NOMO-1 treated with dmso at 0.1 percent for 144 hours (cell line): Measurements from ENCODE around the gene TGFB2.

Experiments
- DNase-seq: peaks from one replicate; lab custom pipeline; 2025; ENCODE audit not compliant: unreplicated experiment; lab: John Stamatoyannopoulos, UW

Gene TGFB2

GRCh38 chr1:218383681-218384080, 38.5 kb downstream of the TGFB2 start:
- DNase-seq = no peak

- no peak for DNase-seq
These were observed 39.5 kb downstream of the TGFB2 start for GRCh38 chr1:218384581-218384993.

- DNase-seq = no peak
These were observed 43.5 kb downstream of the TGFB2 start for GRCh38 chr1:218388591-218388990.

GRCh38 chr1:218390618-218391017, 45.5 kb downstream of the TGFB2 start:
- DNase-seq = no peak

- no peak for DNase-seq
These were observed 47.6 kb downstream of the TGFB2 start for GRCh38 chr1:218392780-218393179.

- DNase-seq = no peak
These were observed 49.3 kb downstream of the TGFB2 start for GRCh38 chr1:218394416-218394815.

- no peak for DNase-seq
These were observed 49.9 kb downstream of the TGFB2 start for GRCh38 chr1:218394989-218395388.

- no peak for DNase-seq
These were observed 50.8 kb downstream of the TGFB2 start for GRCh38 chr1:218395916-218396315.

- DNase-seq = no peak
These were observed 52.7 kb downstream of the TGFB2 start for GRCh38 chr1:218397752-218398339.

GRCh38 chr1:218400624-218401023, 55.5 kb downstream of the TGFB2 start:
- no peak for DNase-seq

GRCh38 chr1:218401441-218401997, 56.4 kb downstream of the TGFB2 start:
- no peak for DNase-seq

GRCh38 chr1:218401998-218402785, 57.1 kb downstream of the TGFB2 start:
- no peak for DNase-seq

- DNase-seq = no peak
These were observed 57.6 kb downstream of the TGFB2 start for GRCh38 chr1:218402786-218403120.

- DNase-seq = no peak
These were observed 58.2 kb downstream of the TGFB2 start for GRCh38 chr1:218403300-218403699.

GRCh38 chr1:218407630-218408029, 62.5 kb downstream of the TGFB2 start:
- no peak for DNase-seq

GRCh38 chr1:218408135-218408534, 63.0 kb downstream of the TGFB2 start:
- no peak for DNase-seq

- DNase-seq = no peak
These were observed 63.8 kb downstream of the TGFB2 start for GRCh38 chr1:218408942-218409341.

- no peak for DNase-seq
These were observed 64.9 kb downstream of the TGFB2 start for GRCh38 chr1:218409946-218410510.

GRCh38 chr1:218411101-218411500, 66.0 kb downstream of the TGFB2 start:
- no peak for DNase-seq

- DNase-seq = no peak
These were observed 67.0 kb downstream of the TGFB2 start for GRCh38 chr1:218412171-218412570.

- no peak for DNase-seq
These were observed 68.0 kb downstream of the TGFB2 start for GRCh38 chr1:218413179-218413578.

- DNase-seq = no peak
These were observed 69.1 kb downstream of the TGFB2 start for GRCh38 chr1:218414060-218414728.
